NCI-H1048 (cell line): ENCODE measurements around the gene LINGO3.

Experiments used
- DNase-seq: peaks from one replicate; lab custom pipeline; 2025; lab: John Stamatoyannopoulos, UW

The LINGO3 gene

DNA sequence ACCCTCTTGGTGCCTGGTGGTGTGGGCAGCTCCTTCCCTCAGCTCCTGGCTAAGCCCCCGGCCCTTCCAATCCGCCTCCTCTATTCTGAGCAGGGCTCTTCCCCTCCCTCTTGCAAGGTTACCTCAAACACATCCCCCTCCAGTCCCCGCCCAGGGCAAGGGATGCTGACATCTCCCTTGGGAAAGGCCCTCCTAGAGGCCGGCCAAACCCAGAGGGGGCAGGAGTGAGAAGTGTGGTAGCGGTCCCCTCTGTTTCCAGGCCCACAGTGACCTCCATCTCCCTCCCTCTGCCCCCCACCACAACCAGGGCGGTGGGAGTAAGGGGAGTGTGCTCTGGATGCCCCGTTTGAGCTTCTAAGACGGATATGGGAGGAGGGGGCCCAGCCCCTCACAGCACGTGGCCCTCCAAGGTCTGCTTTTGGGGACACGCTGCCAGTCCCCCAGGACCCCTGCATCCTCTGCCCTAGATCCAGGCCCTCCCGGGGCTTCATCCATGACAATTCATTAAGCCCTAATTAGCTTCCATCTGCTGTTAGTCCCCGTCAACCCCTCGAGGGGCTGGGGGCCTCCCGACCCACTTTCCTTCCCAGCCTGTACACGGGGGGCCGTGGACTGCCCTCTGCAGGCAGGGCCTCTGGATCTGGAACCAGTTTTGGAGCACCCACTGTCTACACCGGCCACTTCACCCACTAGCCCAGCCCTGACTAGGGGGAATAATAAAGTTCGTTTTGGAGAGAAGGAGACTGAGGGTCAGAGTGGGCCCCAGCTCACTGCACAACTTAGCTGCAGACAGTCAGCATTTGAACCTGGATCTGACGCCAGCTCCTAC is 2.3 kb downstream of the LINGO3 start:
- no peak for DNase-seq

DNA sequence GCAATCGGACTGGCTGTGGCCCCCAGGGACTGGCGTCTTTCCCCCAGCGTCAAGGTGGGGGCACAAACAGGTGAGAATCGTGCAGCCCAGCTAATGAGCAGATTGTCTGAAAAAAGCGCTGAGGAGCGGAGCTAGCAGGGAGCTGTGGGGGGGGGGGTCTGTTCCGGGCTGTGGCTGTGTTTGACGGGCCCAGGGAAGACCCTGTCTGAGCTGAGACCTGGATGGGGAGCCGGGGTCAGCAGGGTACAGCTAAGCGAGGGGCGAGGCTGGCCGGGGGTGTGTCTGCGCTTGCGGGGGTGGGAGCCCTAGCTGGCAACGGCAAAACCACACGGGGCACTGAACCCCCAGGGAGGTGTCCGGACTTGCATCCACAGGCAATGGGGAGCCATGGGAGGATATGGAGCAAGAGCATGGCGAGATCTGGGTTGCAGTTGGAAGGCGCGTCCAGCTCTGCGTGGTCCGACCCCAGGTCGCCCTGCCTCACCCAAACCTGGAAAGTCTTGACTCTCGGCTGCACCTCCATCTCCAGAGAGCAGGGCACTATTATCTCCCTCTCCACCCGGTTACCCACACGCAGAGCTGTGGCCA is 4.6 kb downstream of the LINGO3 start:
- DNase-seq: no peak

DNA sequence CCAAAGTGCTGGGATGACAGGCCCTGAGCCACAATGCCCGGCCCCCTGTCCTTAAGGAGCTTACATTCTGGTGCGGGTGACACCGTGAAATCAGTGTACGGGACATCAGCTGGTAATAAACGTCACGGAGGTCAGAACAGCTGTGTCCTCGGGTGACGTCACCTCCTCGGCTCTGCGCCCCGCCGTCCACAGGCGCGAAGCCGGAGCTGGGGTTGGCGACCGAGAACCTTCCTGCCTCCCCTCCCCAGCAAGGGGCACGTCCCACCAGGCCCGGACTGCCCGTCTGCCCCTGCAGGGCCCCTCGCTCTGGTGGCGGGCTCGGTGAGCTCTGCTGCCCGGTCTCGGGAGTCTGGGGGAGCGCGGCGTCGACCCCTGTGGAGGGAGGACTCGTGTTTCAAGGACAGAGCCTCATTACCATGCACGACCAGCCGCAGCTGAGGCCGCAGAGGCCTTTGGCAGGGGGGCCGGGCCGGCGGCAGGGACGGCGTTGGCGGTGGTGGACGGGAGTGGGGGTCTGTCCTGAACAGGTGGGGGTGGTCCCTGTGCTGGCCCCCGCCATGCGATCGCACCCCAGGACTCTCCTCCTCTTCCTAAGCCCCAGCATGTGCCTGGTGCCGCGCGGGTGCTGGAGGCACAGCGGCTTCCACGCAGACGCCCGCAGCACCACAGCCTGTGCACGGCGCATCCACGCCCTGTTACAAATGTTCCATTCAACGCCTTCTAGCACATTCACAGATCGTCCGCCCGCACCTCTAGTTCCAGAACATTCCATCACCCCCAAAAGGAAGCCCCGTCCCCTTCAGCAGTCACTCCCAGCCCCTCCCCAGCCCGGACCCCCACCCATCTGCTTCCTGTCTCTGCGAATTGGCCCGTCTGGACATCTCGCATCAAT is 5.4 kb downstream of the LINGO3 start:
- DNase-seq: no peak

DNA sequence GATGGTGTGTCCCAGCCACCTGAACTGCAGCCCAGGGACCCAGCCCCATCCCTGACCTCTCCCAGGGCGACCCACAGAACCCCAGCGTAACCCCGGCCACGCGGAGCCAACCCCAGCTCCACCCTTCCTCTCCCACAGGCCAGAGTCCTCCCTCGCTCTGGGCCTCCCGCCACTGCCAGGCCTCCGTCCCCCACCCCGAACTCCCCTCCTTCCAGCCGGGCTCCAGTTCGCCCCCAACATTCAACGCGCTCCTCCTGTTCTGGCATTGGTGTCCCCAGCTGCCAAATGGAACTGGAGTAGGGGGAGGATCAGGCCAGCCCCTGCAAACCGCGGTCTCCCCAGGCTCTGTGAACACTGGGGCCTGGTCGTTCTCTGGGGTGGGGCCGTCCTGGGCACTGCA is 7.4 kb downstream of the LINGO3 start:
- DNase-seq: no peak

DNA sequence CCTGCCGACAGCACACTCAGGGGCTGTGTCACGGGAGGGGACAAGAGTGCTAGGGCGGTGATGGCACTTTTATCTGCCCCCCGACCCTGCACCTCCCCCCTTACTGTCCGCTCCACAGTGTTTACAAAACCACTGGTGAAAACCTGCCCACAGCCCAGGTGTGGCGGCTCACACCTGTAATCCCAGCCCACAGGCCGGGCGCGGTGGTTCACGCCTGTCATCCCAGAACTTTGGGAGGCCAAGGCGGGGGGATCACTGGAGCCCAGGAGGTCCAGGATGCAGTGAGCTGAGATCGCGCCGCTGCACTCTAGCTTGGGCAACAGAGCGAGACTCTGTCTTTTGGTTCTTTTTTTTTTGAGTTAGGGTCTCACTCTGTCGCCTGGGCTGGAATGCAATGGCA is 11.8 kb downstream of the LINGO3 start:
- no peak for DNase-seq

DNA sequence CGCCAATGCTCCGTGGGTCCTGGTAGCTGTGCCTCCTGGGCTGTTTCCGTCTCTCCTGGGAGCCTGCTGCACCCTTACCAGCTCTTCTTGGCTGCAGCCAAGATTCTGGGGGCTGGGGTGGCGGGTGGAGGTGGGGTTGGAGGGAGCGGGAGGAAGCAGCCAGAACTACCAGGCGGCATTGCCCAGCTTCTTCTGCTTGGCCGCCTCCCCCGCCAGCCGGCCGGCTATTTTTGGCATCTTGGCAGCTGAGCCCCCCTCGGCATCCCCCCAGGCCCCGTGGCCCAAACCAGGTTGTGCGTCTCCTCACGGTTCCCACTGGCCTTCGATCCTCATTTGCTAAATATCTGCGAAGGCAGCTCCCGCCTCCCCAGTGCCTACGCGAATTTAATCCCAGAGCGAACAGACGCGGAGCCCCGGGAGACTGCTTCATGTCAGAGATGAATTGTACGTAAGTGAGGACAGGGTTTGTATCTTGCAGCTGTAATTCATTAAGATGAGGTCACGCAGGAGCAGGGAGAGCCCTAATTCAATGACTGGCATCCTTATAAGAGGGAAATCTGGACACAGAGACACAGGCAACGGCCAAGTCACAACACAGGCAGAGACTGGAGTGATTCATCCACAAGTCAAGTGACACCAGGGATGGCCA is 13.1 kb downstream of the LINGO3 start:
- DNase-seq: no peak

DNA sequence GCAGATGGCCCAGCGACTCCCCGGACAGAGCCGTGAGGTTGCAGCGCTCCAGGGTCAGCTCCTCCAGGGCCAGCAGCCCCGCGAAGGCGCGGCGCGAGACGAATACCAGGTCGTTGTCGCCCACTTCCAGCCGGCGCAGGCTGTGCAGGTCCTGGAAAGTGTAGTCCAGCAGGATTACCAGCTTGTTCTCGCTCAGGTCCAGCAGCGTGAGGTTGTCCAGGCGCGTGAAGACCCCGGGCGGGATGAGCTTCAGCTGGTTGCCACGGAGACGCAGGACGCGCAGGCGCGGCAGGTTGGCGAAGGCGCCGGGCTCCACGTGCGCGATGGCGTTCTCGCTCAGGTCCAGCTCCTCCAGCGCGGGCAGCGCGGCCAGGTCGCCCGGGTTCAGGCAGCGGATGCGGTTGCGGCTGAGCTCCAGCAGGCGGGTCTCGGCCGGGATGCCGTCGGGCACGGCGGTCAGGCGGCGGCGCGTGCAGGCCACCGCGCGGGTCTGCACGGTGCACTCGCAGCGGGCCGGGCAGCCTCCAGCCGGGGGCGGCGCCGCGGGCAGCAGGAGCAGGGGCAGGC is 16.7 kb downstream of the LINGO3 start:
- no peak for DNase-seq

DNA sequence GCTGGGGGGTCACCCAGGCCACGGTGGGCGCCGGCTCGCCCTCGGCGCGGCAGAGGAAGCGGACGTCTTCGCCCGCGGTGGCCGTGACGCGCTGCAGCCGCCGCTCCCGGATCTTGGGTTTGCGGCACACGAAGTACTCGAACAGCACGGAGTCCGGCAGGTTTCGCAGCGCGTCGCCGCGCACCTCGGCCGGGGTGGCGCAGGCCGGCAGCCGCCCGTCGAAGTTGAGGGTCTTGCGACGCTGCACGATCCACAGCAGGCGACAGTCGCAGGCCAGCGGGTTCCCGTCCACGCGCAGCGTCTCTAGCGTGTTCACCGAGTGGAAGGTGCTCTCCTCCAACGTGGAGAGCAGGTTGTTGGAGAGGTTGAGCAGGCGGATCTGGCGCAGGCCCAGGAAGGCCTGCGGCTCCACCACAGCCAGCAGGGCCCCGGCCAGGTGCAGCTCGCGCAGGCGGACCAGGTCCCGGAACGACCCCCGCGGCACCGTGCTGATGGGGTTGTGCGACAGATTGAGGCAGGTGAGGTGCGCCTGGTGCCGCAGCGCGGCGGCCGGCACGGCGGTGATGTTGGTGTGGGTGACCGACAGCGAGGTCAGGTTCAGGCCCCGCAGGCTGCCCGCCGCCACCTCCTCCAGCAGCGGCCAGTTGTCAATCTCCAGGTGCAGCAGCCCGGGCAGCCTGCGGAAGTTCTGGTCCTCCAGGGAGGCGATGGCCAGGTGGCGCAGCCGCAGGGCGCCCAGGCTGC is 17.3 kb downstream of the LINGO3 start:
- DNase-seq: no peak

DNA sequence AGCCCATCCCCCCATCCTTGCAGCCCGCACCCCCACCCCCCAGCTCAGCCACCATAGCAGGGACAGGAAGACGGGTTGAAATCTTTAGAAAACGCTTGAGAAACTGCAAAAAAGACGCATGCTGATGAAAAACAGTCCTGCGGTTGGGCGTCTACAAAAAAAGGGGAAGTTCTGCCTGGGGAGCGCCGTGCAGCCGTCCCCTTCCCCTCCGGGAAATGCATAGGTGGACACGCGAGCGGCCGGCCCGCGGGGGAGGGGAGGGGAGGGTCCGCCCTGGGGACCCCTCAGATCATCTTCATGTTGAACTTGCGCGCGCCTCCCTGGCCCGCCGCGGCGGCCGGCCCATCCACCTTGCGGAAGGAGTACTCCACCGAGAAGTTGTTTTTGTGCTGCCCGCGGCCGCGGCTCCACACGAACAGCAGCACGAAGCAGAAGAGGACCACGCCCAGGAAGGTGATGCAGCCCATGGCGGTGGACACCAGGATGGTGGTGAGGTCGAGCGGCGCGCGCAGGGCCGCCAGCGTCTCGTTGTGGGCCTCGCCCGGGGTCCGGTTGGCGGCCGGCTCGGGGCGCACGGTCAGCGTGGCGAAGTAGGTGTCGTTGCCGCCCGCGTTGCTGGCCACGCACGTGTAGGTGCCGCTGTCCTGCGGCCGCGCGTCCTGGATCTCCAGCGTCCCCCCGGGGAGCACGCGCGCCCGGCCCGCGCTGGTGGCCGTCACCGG is 18.1 kb downstream of the LINGO3 start:
- DNase-seq: no peak

DNA sequence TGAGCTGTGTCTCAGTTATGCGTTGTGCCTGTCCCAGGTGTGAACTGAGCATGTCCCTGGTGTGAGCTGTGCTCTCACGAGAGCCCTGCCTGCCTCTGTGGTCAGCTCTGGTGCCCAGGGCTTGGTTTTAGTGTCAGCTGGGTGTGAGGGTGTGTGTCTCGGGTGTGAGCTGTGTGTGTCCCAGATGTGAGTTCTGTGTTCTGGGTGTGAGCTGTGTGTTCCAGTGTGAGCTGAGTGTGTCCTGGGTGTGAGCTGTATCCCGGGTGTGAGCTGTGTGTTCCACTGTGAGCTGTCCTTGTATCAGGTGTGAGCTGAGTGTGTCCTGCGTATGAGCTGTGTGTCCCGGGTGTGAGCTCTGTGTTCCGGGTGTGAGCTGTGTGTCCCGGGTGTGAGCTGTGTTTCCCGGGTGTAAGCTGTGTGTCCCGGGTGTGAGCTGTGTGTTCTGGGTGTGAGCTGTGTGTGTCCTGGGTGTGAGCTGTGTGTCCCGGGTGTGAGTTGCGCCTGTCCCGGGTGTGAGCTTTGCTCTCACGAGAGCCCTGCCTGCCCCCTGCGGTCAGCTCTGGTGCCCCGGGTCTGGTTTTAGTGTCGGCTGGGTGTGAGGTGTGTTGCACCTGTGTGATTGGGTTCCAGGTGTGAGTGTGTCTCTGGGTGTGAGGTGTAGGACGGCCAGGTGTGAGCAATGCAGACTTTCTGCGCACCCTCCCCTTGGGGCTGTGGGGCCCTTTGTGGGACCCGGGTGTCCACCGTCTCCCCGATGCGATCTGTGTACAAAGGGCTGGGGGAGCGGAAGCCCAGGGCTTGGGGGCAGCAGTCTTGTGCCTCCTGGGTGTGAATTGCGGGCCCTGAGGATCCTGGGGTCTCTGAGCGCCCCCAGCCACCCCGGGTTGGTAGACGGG is 18.9 kb downstream of the LINGO3 start:
- DNase-seq: no peak

DNA sequence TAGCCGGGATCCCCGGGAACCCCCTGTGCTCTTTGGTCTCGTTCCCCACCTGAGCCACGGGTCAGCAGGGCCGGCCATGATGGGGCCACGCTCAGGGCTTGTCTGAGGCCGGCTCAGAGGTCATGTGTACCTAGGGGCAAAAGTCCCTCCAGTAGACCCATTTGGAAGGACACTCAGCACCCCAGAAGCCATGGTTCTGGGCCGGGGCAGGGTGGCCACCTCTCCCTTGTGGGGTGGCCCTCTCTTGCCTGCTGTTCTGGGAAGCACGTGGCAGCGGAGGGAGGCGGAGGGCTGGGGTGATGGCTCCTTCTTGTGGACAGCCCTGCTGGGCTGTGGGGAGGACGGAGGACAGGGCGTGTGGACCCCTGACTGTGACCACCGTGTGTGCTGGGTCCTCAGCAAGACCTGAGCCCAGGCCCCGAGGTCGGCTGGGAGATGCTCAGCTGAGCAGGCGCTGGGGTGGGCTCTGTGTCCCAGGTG is 19.6 kb downstream of the LINGO3 start:
- DNase-seq: no peak

DNA sequence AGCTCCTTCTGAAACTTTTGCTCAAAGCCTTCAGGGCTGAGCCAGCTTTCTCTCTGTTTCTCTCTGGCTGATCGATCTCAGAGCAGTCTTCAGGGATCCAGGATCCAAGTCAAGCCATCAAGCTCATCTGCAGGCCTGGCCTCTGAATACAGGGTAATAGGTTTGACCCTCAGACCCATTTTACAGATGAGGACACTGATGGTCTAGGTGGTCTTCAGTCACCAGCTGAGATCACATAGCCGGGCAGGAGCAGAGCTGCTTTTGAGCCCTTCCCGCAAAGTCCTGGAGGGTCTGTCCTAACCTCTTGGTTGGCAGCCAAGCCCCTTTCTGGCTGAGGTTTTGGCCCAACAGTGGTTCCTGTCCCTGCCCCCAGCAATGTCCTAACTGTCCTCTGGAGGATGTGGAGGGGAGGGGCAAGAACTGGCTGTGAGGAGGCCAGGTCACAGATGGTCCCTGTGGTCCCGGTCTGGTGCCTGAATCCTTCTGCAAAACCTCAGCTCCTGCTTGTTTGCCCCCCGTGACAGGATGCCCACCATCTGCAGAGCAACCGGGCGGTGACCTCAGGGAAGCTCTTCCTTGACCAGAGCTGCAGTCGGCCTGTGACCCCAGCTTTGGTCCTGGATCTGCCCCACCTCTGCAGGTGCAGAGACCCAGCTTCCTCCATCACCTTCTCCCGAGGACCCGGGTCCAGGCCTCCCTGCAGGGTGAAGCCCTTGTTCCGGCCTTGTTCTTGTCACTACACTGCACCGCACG is 20.2 kb downstream of the LINGO3 start:
- no peak for DNase-seq

DNA sequence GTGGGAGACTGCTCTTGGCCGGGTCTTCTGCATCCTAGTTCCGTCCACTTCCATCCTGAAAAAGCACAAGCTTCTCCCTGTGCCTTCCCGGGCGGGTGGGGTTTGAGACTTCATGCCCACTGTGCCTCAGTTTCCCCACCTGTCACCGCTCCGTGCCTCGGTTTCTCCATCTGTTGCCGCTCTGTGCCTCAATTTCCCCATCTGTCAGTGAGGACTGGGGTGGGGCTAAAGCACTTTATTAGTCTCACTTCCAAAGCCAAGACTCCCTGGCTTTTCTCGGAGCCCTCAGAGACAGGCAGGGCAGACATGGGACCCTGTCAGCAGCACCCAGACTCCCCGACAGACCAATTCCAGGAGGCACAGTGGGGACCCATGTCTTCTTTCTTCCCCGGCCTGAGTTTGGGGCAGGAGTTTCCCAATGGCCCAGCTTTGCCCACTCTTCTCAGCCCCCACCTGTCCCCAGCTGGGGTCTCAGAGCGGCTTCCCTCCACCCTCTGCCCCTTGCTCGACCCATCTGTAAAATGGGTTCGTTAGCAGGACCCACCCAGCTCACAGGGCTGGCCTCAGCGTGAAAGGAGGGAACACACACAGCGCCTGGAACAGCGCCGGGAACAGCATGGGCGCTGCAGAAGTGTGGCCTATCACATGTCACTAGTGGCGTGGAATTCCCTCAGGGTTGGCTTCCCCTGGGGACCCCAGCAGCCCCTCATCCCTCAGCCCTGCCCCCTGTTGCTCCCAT is 21.4 kb downstream of the LINGO3 start:
- no peak for DNase-seq

DNA sequence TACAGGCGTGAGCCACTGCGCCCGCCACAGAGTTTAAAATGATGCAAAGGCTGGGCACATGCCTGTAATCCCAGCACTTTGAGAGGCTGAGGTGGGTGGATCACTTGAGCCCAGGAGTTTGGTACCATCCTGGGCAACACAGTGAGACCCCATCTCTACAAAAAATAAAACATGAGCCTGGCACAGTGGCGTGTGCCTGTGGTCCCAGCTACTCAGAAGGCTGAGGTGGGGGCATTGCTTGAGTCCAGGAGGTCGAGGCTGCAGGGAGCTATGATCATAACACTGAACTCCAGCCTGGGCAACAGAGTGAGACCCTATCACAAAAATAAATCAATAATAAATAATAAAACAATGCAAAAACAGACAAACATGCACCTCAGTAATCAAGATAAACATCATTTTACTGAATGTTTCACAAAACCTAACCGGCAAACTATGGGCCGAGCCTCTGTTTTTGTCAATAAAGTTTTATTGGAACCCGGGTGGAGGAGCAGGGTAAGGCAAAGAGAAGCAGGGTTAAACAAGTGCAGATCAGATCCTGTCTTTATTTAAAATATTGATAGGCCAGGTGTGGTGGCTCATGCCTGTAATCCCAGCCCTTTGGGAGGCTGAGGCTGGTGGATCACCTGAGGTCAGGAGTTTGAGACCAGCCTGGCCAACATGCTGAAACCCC is 24.0 kb downstream of the LINGO3 start:
- no peak for DNase-seq

DNA sequence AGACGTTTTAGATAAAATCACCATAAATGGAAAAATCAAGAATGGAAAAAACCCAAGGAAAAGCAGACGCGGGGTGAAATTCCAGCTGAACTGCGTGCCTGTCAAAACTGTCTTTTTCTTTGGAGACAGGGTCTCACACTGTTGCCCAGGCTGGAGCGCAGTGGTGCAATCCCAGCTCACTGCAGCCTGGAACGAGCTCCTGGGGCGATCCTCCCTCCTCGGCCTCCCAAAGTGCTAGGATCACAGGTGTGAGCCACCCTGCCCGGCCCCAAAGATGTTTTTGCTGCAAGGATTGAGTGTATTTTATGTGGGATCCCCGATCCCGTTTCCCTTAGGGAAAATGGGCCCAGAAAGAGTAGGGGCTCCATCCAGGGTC is 25.1 kb downstream of the LINGO3 start:
- no peak for DNase-seq

DNA sequence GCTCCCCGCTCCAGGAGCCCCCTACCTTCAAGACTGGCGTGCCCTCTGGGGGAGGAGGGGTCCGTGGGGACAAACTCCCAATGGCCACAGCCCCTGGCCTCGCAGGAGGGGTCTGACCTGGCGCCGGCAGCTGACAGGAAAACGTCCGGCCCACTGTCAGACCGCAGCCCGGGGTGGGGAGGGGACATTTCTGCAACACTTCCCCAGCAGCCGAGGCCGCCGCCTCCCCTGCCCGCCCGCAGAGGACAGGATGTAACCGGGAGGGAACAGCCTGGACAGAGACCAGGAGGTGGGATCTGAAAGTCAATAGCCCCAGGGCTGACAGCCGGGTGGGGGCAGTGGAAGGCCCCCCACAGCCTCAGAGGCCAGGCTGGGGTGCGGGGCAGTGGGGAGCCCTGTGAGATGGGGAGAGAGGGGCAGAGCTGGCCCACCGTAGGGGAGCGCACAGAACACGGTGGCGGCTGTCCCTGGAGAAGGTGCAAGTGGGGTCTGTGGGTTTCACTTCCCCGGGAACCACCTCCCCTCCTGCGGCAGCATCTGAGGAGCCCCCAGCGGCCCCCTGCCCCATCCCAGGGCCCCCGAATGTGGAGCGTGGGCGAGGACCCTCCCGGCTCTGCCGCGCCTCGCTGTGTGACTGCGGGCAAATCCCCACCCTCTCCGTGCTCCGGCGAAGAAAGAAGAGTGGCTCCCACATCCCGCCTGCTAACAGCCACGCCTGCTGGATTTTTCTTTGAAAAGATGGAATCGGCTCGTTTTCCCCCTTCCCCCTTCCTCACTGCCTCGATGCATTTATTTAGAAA is 25.7 kb downstream of the LINGO3 start, which contains the start of gene PEAK3:
TSS of gene PEAK3 (minus strand) at position 114 of the 800 bp plus-strand sequence. CDS start 1,244 bp downstream, outside the sequence.
- DNase-seq: no peak
